HG02571 (cell line): ENCODE results near the gene SEC14L6.

Experiments used
- ATAC-seq: cut with Tn5 transposase; IDR thresholded peaks from one replicate; pipeline ENCODE4 v1.9.1; 2021; ENCODE audit warnings: mild to moderate bottlenecking, moderate library complexity; ENCODE audit not compliant: unreplicated experiment

SEC14L6 gene

DNA sequence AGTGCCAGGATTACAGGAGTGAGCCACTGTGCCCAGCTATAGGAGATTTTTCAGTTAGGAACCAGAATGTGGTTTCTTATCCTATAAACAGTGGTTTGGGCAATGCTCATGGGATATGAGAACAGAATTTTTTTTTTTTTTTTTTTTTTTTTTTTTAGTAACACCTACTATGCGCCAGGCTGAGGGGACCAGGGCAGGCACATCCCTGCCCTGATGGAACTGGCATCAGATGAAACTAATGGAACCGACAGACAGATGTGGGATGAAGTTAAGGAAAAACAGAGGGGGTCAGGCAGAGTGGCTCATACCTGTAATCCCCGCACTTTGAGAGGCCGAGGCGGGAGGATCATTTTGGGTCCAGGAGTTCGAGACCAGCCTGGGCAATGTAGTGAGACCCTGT is 45.9 kb downstream of the SEC14L6 start:
- ATAC-seq: no peak

DNA sequence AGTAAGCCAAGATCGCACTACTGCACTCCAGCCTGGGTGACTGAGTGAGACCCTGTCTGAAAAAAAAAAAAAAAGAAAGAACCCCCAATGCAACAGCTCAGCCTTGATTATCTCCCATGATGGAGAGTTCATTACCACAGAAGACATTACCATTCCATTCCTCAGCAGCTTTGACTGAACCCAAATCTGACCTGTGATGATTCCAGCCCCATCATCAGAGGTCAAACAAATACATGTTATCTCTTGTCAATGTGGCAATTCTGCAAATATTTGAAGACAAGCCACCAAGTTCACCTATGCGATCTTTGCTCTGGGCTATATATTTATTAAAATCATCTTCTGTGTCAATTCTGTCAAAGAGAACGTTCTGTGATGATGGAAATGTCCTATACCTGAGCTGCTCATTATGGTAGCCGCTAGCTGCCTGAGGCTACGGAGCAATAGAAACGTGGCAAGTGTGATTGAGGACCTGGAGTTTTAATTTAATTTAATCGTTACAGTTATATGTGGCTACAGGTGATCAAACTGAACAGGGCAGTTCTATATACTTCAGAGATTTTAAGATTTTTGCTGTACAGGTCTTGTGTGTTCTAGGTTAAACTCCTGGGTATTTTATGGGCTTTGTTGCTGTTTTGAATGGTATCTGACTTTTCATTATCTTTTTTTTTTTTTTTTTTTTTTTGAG is 48.9 kb downstream of the SEC14L6 start:
- ATAC-seq: no peak

DNA sequence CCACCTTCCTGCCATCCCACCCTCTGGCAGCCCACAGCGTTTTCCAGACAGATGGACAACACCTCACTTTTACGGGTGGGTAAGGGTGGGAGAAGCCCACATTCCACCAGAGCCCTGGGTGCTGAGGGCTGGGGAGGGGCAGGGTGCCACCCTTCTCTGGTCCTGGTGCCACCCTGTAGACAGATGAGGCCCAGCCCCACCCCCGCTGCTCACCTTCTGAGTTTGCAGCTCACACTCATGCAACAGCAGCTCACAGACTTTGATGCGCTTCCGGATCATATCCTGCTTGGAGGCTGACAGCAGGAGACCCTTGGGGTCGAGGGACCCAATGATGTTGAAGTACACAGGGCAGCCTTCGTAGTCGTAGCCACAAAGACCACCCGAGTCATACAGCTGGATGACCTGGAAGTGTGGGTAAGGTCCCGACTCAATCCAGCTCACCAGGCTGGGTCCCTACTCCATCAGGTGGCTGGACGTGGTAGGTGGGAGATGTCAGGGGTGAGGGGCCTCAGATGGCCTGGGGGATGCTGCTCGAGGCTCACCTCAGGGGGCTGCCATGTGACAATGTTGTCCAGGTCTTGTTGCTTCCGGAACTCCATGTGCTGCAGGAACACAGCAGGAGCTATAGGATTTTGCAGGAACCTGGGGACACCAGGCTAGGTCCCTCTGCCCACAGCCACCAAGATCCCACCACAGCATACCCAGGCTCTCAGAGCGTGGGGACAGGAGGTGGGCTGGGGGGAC is 51.3 kb downstream of the SEC14L6 start:
- no peak for ATAC-seq

DNA sequence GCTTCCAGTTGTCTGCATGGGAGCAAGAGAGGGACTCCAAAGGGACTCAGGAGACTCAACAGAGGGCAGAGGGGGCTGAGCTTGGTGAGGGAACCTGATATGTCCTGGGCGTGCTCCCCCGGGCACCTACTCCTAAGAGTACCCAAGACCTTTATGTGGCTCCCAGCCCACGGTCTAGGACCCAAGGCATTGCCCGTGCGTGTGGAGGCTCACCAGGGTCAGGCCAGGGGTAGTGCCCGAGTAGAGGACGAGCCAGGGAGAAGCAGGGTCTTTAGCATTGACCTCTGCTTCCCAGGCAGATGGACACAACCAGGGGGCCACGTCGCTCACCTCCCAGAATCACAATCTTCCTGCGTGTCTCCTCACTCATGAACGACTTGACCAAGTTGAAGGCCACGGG is 54.4 kb downstream of the SEC14L6 start:
- ATAC-seq: no peak

DNA sequence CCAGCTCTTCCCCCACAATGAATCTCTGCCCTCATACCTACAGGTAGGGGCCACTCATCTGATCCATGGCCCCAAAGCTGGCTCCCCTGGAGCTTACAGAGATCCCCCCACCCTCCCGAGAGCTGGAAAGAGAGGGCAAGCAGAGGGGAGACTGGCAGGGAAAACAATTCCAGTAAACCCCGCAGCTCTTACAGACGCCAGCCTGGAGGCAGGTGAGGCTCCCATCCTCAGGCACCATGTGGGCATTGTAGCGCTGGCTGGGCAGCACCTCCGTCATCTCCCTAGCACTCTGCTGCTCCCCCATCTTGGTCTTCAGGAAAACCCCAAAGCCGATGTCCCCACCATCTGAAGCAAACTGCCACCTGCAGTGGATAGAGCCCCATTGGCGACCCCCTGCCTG is 55.2 kb downstream of the SEC14L6 start:
- no peak for ATAC-seq

- ATAC-seq: no peak
These were observed 56.1 kb downstream of the SEC14L6 start for GRCh38 chr22:30490399-30490798.

DNA sequence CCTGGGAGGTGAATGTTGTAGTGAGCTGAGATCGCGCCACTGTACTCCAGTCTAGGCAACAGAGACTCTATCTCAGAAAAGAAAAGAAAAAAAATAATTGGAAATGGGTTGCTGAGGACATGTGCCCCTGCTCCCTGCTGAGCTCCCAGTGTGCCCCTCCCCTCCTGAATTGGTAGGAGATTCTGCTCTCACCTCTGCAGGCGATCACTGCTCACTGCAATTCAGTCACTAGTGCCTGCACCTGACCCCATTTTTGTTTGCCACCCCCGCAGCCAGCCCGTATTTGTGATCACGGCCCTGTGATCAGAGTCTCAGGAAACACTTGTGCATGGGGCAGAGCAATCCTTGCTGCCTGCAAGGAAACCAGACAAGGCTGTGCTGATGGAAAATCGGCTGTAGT is 58.4 kb downstream of the SEC14L6 start:
- no peak for ATAC-seq

DNA sequence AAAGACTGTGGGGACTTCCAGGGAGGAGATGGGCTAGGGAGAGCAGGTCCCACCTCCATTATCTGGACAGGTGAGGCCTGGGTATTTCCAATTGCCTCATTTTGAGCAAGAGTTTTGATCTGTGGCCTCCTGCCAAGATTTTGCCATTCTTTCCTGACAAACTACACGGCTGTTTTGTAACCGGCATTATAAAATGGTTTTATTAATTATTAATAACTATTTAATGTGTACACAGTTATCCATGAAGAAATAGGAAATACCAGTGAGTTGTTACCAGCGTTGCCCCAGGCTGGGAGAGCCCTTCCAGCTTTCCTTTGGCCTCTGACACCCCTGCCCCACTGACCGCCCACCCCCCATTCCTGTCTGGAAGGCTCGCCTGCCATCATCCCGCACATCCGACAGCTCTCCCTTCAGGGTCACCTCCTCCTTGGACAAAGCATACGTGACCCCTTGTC is 59.9 kb downstream of the SEC14L6 start:
- no peak for ATAC-seq

DNA sequence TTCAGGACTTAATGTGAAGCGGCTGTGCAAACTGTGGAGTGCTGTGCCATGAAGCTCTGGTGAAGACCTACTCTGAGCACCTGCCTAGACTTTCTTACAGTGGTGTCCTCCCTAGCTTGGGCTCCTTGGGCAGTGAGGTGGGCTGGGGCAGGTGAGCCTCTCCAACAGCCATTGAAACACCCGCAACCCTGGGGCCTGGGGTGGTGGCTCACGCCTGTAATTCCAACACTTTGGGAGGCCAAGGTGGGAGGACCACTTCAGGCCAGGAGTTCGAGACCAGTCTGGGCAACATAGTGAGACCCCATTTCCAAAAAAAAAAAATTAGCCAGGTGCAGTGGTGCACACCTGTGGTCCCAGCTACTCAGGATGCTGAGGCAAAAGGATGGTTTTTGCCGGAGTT is 60.4 kb downstream of the SEC14L6 start:
- ATAC-seq: no peak

- peak; percentile 71 for ATAC-seq
These were observed 61.1 kb downstream of the SEC14L6 start for GRCh38 chr22:30485362-30485988.

DNA sequence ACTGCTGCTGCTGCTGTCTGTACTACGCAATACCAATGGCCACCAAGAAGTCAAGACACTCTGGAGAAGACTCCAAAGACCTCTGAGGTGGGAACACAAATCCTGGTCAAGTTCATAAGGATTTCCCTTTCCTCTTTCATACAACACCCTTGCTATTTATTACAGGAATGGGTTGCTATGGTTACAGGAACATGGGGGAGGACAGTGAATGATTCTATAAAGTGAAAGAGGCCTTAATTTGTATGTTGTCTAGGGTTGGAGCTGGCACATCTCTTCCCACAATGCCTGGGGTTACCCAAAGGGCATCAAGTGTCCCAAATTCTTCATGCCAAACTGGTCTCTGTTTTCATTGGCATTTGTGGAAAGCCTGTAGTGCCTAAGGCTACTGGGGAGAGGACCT is 63.4 kb downstream of the SEC14L6 start:
- ATAC-seq: no peak

GRCh38 chr22:30481711-30482110 is 64.8 kb downstream of the SEC14L6 start:
- ATAC-seq: no peak

- no peak for ATAC-seq
These were observed 66.6 kb downstream of the SEC14L6 start for GRCh38 chr22:30479981-30480380.

DNA sequence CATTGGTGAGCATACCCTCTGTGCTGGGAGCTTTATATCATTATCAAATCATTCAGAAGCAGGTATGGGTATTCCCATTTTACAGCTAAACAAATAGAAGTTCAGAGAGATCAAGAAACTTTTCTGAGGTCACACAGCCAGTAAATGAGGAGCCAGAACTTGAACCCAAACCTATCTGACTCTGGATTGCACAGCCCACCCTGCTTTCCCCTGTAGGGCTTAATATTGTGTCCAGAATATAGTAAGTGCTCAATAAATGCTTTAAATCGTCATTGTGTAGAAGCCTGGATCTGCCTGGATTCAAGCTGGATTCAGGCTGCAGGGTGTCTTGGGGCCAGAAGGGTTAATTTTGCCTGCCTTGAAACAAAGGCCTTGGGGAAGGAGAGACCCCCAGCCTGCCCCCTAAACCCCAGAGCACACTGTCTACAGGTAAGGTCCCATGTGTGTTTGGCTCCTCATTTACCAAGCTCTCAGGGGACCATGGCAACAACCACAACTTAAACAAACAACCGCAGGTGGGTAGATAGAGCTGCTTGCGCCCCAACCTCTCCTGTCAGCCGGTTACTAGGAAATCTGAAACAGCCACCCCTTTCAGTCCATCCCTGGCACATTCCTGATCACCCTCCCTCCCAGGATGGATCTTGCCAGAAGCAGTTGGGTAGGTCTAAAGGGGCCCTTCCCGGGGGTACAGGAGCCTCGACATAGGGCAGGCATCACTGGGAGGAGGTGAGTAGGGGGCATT is 71.7 kb downstream of the SEC14L6 start:
- no peak for ATAC-seq

DNA sequence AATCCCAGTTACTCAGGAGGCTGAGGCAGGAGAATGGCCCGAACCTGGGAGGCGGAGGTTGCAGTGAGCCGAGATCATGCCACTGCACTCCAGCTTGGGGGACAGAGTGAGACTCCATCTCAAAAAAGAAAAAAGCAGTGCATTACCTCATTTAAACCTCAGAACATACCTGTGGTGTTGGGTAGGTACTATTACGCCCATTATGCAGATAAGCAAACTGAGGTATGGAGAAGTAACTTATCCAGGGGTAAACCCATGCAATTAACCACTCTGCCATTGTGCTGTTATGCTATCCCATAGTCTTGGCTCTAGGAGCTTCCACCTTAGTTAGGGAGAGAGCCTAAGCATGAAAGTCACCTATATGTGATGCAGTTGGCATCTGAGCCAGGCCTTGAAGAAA is 72.4 kb downstream of the SEC14L6 start:
- ATAC-seq: no peak

DNA sequence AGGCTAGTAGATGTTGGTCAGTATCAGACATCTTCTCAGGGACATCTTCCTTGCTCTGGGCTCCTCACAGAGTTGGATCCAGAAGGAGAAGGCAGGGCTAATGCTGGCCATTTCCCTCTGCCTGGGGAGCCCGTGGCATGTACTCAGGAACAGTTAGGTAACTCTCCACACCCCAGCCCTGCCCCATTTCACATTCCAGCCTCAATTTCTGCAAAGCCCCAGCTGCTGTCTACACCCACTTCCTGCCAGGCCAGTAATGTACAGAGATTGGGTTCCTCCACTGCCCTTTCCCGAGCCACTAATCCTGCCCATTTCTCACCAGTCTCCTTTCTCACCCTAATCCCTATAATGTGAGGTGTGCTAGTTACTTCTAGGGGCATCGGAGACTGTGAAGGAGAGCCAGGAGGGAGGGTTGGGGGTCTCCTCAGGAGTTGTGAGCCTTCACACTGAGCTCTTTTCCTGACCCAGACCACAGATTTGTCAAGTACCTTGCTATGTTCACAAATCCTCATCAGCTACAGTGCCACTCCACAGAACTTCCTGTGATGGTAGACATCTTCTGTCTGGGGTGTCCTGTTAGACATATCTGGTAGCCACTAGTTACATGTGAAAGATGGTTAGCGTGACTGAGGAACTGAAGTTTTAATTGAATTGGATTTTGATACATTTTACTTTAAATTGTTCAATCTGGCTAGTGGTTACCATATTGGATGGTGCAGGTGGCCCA is 73.4 kb downstream of the SEC14L6 start:
- ATAC-seq: no peak
